BLaER1 (cell line): ENCODE measurements around the gene KREMEN2.

Experiments
- H3K27ac ChIP-seq: shearing (Covaris generic); formaldehyde crosslinking; 2 replicates; pipeline ENCODE4 v1.8.1; 2022
- H3K27me3 ChIP-seq: shearing (Covaris generic); formaldehyde crosslinking; 2 replicates; pipeline ENCODE4 v1.8.1; 2022
- H3K36me3 ChIP-seq: shearing (Covaris generic); formaldehyde crosslinking; 2 replicates; pipeline ENCODE4 v1.8.1; 2022
- H3K4me1 ChIP-seq: shearing (Covaris generic); formaldehyde crosslinking; 2 replicates; pipeline ENCODE4 v1.8.1; 2022
- H3K4me2 ChIP-seq: shearing (Covaris generic); formaldehyde crosslinking; 2 replicates; pipeline ENCODE4 v1.8.1; 2022
- H3K4me3 ChIP-seq: shearing (Covaris generic); formaldehyde crosslinking; 2 replicates; pipeline ENCODE4 v1.8.1; 2022
- H3K9ac ChIP-seq: shearing (Covaris generic); formaldehyde crosslinking; 2 replicates; pipeline ENCODE4 v1.8.1; 2022
- H3K9me3 ChIP-seq: shearing (Covaris generic); formaldehyde crosslinking; 2 replicates; pipeline ENCODE4 v1.8.1; 2022
- H4K20me1 ChIP-seq: shearing (Covaris generic); formaldehyde crosslinking; 2 replicates; pipeline ENCODE4 v1.8.1; 2022
- Cebpa-rat ChIP-seq: shearing (Covaris generic); IDR thresholded peaks from 2 replicates; pipeline ENCODE4 v1.8.1; 2022

KREMEN2 gene

DNA sequence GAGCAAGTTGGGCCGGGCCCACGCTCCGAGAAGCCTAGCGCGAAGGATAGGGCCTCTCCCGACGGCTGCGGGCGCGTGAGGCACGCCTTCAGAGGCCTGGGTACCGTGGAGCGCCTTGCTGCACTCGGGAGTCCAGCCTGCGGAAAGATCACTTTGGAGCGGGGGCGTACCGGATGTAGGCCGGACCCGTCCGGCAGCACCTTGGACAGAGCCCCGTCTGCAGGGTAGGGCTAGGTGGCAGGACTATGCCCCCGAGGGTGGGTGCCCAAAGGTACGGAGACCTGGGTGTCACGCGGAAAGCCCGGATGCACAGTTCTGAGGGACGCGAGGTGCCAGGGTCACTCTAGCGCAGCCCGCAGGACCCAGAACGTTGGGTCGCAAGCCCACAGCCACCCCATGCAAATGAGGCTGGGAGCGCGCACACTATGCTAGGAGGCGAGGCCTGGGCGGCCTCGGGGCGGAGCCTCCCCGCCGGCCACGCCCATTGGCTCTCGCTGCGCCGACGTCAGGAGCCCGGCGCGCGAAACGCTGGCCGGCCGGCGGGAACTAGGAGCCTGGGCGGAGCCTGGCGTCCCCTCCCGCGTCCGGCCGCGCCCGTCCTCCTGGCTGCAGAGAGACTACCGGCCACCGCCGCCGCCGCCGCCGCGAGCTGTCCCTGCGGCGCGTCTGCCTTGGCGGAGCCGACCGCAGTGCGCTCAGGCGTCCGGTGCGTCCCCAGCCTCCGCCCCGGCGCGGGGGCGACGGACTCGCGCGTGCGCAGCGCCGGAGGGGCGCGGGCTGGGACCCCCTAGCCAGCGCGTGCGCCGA lies 4.9 kb downstream of the KREMEN2 start, which contains the start of gene PAQR4:
TSS of gene PAQR4 (plus strand) at position 611 of the 807 bp plus-strand sequence. CDS start 327 bp downstream, outside the sequence.
- peaks cover 23% of the 10 kb centered on the region; the same call in 1 of the 2 replicates for H3K36me3 ChIP-seq
- peak within 1 kb of the TSS; percentile 97 for H3K4me2 ChIP-seq
- H3K4me1 ChIP-seq: peaks cover 68% of the 10 kb centered on the region
- TF ChIP-seq Cebpa-rat: no peak
- H3K27me3 ChIP-seq: peaks cover 5% of the 10 kb centered on the region; the same call in 1 of the 2 replicates
- peaks cover 77% of the 10 kb centered on the region for H4K20me1 ChIP-seq
- peak within 1 kb of the TSS; percentile 91 for H3K27ac ChIP-seq
- H3K9me3 ChIP-seq: no peaks in the 10 kb centered on the region
- peak within 1 kb of the TSS; percentile 92 for H3K9ac ChIP-seq
- H3K4me3 ChIP-seq: peak within 1 kb of the TSS; percentile 93

DNA sequence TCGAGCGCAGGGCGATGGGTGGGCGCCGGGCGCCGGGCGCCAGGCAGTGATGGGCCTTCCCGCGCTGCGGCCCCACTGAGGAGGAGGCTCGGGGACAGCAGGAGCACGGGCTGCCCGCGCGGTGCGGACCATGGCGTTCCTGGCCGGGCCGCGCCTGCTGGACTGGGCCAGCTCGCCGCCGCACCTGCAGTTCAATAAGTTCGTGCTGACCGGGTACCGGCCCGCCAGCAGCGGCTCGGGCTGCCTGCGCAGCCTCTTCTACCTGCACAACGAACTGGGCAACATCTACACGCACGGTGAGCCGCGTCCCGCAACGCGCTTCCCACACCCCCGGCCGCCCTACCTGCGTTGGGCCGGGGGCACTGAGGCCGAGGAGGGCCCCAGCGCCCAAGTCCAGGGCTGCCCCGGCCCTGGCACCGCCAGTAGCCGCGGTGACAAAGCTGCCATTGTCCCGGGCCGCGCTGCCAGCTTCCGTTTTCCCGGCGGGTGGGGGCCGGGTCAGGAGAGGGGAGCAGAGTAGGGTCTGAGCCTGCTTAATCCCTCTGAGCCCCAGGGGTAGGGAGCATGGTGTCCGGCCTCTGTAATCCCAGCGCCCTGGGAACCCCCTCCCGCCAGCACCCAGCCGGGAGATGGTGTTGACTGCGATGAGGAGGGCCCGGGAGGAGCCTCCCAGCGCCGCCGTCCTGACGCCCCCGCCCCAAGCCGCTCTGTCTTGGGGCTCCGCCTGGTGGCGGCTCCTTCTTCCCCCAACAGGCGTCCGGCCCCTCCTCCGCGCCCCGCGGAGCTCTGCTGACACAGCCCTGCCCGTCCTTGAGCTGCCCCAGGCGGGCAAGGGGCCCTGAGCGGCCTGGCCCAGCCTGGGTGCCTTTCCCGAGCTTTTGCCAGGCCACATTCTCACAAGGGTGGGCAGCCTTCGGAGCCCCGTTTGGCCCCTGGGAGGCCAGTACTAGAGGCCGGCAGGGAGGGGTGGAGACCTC lies 5.8 kb downstream of the KREMEN2 start:
- Histone ChIP-seq H3K27me3 (no peaks in the 10 kb centered on the region), H3K4me3 (peak overlapping the region; percentile 93), H4K20me1 (peaks cover 86% of the 10 kb centered on the region), H3K9me3 (no peaks in the 10 kb centered on the region), H3K4me2 (peak overlapping the region; percentile 97), H3K9ac (peak overlapping the region; percentile 92), H3K27ac (peak overlapping the region; percentile 91), H3K4me1 (peaks cover 77% of the 10 kb centered on the region), H3K36me3 (peaks cover 28% of the 10 kb centered on the region)
- no peak for TF ChIP-seq Cebpa-rat

- Histone ChIP-seq H4K20me1 (peaks cover 88% of the 10 kb centered on the region), H3K9me3 (no peaks in the 10 kb centered on the region), H3K4me1 (peaks cover 79% of the 10 kb centered on the region), H3K27me3 (no peaks in the 10 kb centered on the region), H3K27ac (peak overlapping the region; percentile 91), H3K4me2 (peak overlapping the region; percentile 97), H3K4me3 (peak overlapping the region; percentile 93), H3K9ac (peak overlapping the region; percentile 92), H3K36me3 (peaks cover 35% of the 10 kb centered on the region)
- no peak for TF ChIP-seq Cebpa-rat
Observed at GRCh38 chr16:2970563-2970962, 6.5 kb downstream of the KREMEN2 start.

- peak overlapping the region; percentile 91 for H3K27ac ChIP-seq
- H3K4me1 ChIP-seq: peaks cover 79% of the 10 kb centered on the region
- H3K4me2 ChIP-seq: peak overlapping the region; percentile 97
- peak overlapping the region; percentile 92 for H3K9ac ChIP-seq
- H3K36me3 ChIP-seq: peaks cover 42% of the 10 kb centered on the region
- no peaks in the 10 kb centered on the region for H3K9me3 ChIP-seq
- H3K4me3 ChIP-seq: peak overlapping the region; percentile 93
- TF ChIP-seq Cebpa-rat: no peak
- H3K27me3 ChIP-seq: no peaks in the 10 kb centered on the region
- H4K20me1 ChIP-seq: peaks cover 87% of the 10 kb centered on the region
Observed at GRCh38 chr16:2971134-2971984, 7.3 kb downstream of the KREMEN2 start.

GRCh38 chr16:2971985-2972784 lies 8.1 kb downstream of the KREMEN2 start:
- Histone ChIP-seq H3K4me2 (peak overlapping the region; percentile 97), H3K4me3 (peak overlapping the region; percentile 93), H3K36me3 (peaks cover 43% of the 10 kb centered on the region), H3K27me3 (no peaks in the 10 kb centered on the region), H3K4me1 (peaks cover 87% of the 10 kb centered on the region), H3K27ac (peak overlapping the region; percentile 91), H3K9me3 (no peaks in the 10 kb centered on the region), H3K9ac (peak overlapping the region; percentile 92), H4K20me1 (peaks cover 87% of the 10 kb centered on the region)
- TF ChIP-seq Cebpa-rat: no peak

DNA sequence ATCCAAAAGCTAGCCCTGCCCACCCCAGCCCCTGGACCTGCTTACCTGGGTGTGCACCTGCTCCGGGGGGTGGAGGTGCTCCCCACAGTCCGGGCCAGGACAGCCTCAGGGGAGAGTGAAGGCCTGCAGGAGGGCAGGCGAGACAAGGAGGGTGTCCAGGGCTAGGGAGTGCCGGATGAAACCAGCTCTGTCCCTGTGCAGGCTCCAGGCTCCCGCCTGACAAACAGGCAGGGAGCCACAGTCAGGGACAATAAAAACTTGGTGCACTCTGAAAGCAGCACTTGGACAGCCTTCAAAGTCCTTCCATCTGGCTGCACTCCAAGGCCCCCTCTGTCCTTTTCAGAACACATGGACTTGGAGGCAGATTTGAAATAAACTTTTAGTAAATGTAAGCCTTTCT lies 9.0 kb downstream of the KREMEN2 start:
- peaks cover 87% of the 10 kb centered on the region for H3K4me1 ChIP-seq
- peaks cover 84% of the 10 kb centered on the region for H4K20me1 ChIP-seq
- H3K4me2 ChIP-seq: peak overlapping the region; percentile 97
- peak overlapping the region; percentile 93 for H3K4me3 ChIP-seq
- H3K36me3 ChIP-seq: peaks cover 43% of the 10 kb centered on the region
- H3K9ac ChIP-seq: peak overlapping the region; percentile 92
- H3K27me3 ChIP-seq: no peaks in the 10 kb centered on the region
- peak overlapping the region; percentile 91 for H3K27ac ChIP-seq
- TF ChIP-seq Cebpa-rat: no peak
- H3K9me3 ChIP-seq: no peaks in the 10 kb centered on the region

DNA sequence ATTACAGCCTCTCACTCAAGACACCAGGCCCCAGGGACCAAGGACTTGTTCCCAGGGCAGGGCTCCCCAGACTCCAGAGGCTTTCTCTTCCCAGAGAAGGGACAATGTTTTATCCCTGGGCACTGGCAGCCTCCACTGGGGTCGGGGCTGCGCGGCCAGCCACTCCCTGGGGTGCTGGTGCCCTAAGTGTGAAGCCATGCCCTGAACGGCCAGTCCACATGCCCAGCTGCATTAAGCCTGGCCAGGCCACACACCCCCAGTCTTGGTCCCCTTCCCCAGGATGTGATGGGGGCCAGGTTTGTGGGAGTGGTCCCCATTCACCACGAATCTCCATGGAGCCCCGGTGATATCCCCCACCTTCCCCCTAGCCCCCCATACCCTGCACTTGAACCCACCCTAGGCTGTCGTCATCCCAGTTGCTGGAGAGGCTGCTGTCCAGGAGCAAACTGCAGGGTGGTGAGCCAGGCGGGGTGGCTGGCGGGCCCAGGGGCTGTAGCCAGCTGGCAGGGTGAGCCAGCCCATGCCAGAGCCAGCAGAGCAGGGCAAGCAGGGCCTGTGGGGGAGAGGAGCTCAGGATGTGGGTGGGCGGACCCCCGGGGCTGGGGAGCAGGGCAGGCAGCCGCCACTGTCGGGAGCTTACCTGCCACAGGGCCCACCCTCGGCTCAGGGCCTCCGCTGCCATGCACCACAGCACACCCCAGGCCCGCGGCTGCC lies 9.7 kb downstream of the KREMEN2 start:
- Histone ChIP-seq H3K9ac (peak overlapping the region; percentile 92), H3K36me3 (peaks cover 46% of the 10 kb centered on the region)
- no peak for TF ChIP-seq Cebpa-rat

More for the DNA sequence above, 9.7 kb downstream of the KREMEN2 start:
- Histone ChIP-seq H3K27me3 (no peaks in the 10 kb centered on the region), H4K20me1 (peaks cover 78% of the 10 kb centered on the region), H3K4me2 (peak overlapping the region; percentile 97), H3K4me3 (peak overlapping the region; percentile 93), H3K9me3 (no peaks in the 10 kb centered on the region), H3K4me1 (peaks cover 87% of the 10 kb centered on the region), H3K27ac (peak overlapping the region; percentile 91)
